Endothelial cell (in vitro differentiated cells): ENCODE data around the gene UGT2B10. TPM values are rescaled to one million over a fixed set of nuclear protein-coding genes. Genes with fewer than 3 reads are reported as not detected.

Source experiments
- DNase-seq: peaks from one replicate; pipeline ENCODE4 v3.0.0; 2021; ENCODE audit warnings: low spot score
- H3K27ac Mint-ChIP-seq: one replicate; pipeline ENCODE4 v1.8.0; 2021; ENCODE audit warnings: mixed read lengths, inconsistent platforms; ENCODE audit not compliant: unreplicated experiment
- H3K27me3 Mint-ChIP-seq: one replicate; pipeline ENCODE4 v1.8.0; 2021; ENCODE audit warnings: mild to moderate bottlenecking, moderate library complexity, mixed read lengths, inconsistent platforms; ENCODE audit not compliant: unreplicated experiment
- H3K36me3 Mint-ChIP-seq: one replicate; pipeline ENCODE4 v1.8.0; 2021; ENCODE audit warnings: mild to moderate bottlenecking, low read depth, mixed read lengths, inconsistent platforms; ENCODE audit not compliant: unreplicated experiment
- H3K4me1 Mint-ChIP-seq: one replicate; pipeline ENCODE4 v1.8.0; 2021; ENCODE audit warnings: mild to moderate bottlenecking, mixed read lengths, inconsistent platforms; ENCODE audit not compliant: unreplicated experiment
- H3K4me3 Mint-ChIP-seq: one replicate; pipeline ENCODE4 v1.8.0; 2021; ENCODE audit warnings: mild to moderate bottlenecking, mixed read lengths, inconsistent platforms; ENCODE audit not compliant: unreplicated experiment
- H3K9me3 Mint-ChIP-seq: one replicate; pipeline ENCODE4 v1.8.0; 2021; ENCODE audit warnings: mixed read lengths, inconsistent platforms; ENCODE audit not compliant: unreplicated experiment
- CTCF ChIP-seq: fragments of 200-600 bp; sonication (generic); IDR thresholded peaks from one replicate; pipeline ENCODE4 v1.5.0; 2021; ENCODE audit warnings: antibody characterized with exemption; ENCODE audit not compliant: unreplicated experiment
- total RNA-seq: library from RNA; stranded (reverse); fragmentation: NEBNext Ultra II Directional; extraction: Animal tissue kit (Norgen Biotek cat#: 25700); gene quantifications from one replicate; pipeline ENCODE4 v1.2.1, GENCODE V29; 2021; ENCODE audit not compliant: unreplicated experiment

Gene UGT2B10
- total RNA-seq, 1 donor from 2014 or later = not detected

- Mint-ChIP-seq H3K4me3 (no peak overlapping the region), H3K27ac (no peak overlapping the region), H3K36me3 (no peaks in the 10 kb centered on the region), H3K27me3 (no peaks in the 10 kb centered on the region), H3K4me1 (no peaks in the 10 kb centered on the region), H3K9me3 (no peaks in the 10 kb centered on the region)
- DNase-seq = no peak
- no peak for TF ChIP-seq CTCF
These were observed 15.8 kb downstream of the UGT2B10 start for GRCh38 chr4:68831642-68832041.

DNA sequence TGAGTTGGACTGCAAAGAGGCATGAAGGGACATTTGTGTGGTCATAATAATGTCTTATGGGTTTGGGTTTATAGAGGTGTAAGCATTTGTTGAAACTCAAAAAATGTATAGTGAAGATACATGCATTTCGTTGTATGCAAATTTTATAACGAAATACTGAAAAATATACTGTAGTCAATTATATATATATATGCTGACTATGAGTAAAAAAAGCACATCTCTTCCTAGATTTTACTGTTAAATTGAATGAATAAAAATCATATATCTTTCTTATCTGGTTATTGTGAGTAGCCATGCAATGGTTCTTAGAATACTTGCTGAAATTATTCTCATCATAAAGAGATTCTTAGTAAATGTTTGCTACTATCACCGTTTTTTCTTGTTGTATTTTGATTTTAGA lies 34.5 kb downstream of the UGT2B10 start:
- H3K36me3 Mint-ChIP-seq = no peaks in the 10 kb centered on the region
- H3K27ac Mint-ChIP-seq = no peak overlapping the region
- H3K4me3 Mint-ChIP-seq = no peak overlapping the region
- no peak for DNase-seq
- no peaks in the 10 kb centered on the region for H3K4me1 Mint-ChIP-seq
- peaks cover 5% of the 10 kb centered on the region for H3K9me3 Mint-ChIP-seq
- no peak for TF ChIP-seq CTCF
- H3K27me3 Mint-ChIP-seq = no peaks in the 10 kb centered on the region

- no peak for DNase-seq
- TF ChIP-seq CTCF = no peak
- Mint-ChIP-seq H3K27ac (peak overlapping the region; percentile 63), H3K36me3 (no peaks in the 10 kb centered on the region), H3K27me3 (peaks cover 2% of the 10 kb centered on the region), H3K4me3 (no peak overlapping the region), H3K4me1 (no peaks in the 10 kb centered on the region), H3K9me3 (no peaks in the 10 kb centered on the region)
These were observed 40.0 kb downstream of the UGT2B10 start for GRCh38 chr4:68855771-68856170.

DNA sequence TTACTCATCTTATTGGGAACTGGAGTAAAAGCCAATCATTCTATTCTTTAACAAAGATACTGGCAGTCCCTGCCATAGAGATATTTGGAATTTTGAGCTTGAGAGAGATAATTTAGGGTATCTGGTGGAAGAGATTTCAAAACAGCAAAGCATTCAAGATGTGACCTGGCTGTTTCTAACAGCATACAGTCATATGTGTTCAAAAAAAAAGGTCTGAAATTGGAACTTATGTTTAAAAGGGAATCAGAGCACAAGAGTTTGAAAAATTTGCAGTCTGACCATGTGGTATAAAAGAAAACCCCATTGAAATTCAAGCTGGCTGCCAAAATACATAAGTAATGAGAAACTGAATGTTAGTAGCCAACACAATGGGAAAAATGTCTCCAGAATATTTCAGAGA lies 42.2 kb downstream of the UGT2B10 start:
- TF ChIP-seq CTCF = no peak
- no peaks in the 10 kb centered on the region for H3K9me3 Mint-ChIP-seq
- no peak overlapping the region for H3K27ac Mint-ChIP-seq
- no peaks in the 10 kb centered on the region for H3K4me1 Mint-ChIP-seq
- H3K27me3 Mint-ChIP-seq = peaks cover 2% of the 10 kb centered on the region
- no peaks in the 10 kb centered on the region for H3K36me3 Mint-ChIP-seq
- DNase-seq = no peak
- no peak overlapping the region for H3K4me3 Mint-ChIP-seq

- no peak for DNase-seq
- H3K27me3 Mint-ChIP-seq = peaks cover 2% of the 10 kb centered on the region
- H3K36me3 Mint-ChIP-seq = no peaks in the 10 kb centered on the region
- no peak for TF ChIP-seq CTCF
- H3K4me1 Mint-ChIP-seq = peaks cover 2% of the 10 kb centered on the region
- no peak overlapping the region for H3K27ac Mint-ChIP-seq
- no peaks in the 10 kb centered on the region for H3K9me3 Mint-ChIP-seq
- H3K4me3 Mint-ChIP-seq = no peak overlapping the region
These were observed 43.9 kb downstream of the UGT2B10 start for GRCh38 chr4:68859655-68860054.
